Ovary (tissue), 9 donors: ENCODE results near the gene GALK2. TPM values are rescaled to one million over a fixed set of nuclear protein-coding genes. Genes with fewer than 3 reads are reported as not detected.

ENCODE experiments used
- DNase-seq, 5 donors: peaks; one replicate each; pipeline ENCODE4 v3.0.0-alpha.2; 2019 to 2020
- H3K27ac ChIP-seq, 2 donors: fragments of 200-600 bp; one replicate each; pipeline versions ENCODE4 v1.5.1 to v1.8.0; 2019 to 2022
- H3K27me3 ChIP-seq: fragments of 200-600 bp; one replicate; pipeline ENCODE4 v1.8.0; 2022
- H3K36me3 ChIP-seq: fragments of 200-600 bp; sonication (generic); one replicate; pipeline ENCODE4 v1.5.1; 2019
- H3K4me1 ChIP-seq: one replicate; pipeline ENCODE4 v1.8.1; 2013; ENCODE audit warnings: mild to moderate bottlenecking, moderate library complexity; ENCODE audit not compliant: insufficient read depth
- H3K4me3 ChIP-seq: fragments of 200-600 bp; sonication (generic); one replicate; pipeline ENCODE4 v1.5.1; 2017
- H3K9me3 ChIP-seq, 2 donors: fragments of 200-600 bp in 1 of 2; sonication (generic) in 1 of 2; one replicate each; pipeline versions ENCODE4 v1.5.1 to v1.8.1; 2013 to 2019; ENCODE audit warnings: mild to moderate bottlenecking in 1 of 2, moderate library complexity in 1 of 2
- CTCF ChIP-seq, 3 donors: fragments of 450-650 bp in 2 of 3; fragments of 200-600 bp in 1 of 3; IDR thresholded peaks; one replicate each; pipeline versions ENCODE4 v1.5.1 to v1.8.0; 2016 to 2022; ENCODE audit warnings: antibody characterized with exemption in 3 of 3, mild to moderate bottlenecking in 1 of 3
- EP300 ChIP-seq: sonication (generic); formaldehyde crosslinking; IDR thresholded peaks from one replicate; pipeline ENCODE4 v1.6.1; 2017; ENCODE audit warnings: antibody characterized with exemption
- POLR2A ChIP-seq: fragments of 450-650 bp; IDR thresholded peaks from one replicate; pipeline ENCODE4 v1.6.1; 2017; ENCODE audit warnings: antibody characterized with exemption, mild to moderate bottlenecking, moderate library complexity
- WGBS, 3 donors: extraction: QIAGEN DNeasy Blood & Tissue Kit in 1 of 3; methylation state at CpG; one replicate each; pipeline versions ENCODE4 v1.1.5 to v1.1.7; 2013 to 2017; 5-methylcytosine and 5-hydroxymethylcytosine counted together
- intact Hi-C, 4 donors: fragments of 100-400 bp; cut with DNase I; formaldehyde crosslinking; loops; one replicate each; pipeline versions ENCODE4 v1.11.0 to v1.15.1; 2022 to 2023
- polyA plus RNA-seq, 2 donors: library from polyadenylated mRNA; stranded (reverse); fragments of 200-250 nt in 1 of 2; fragments of 350-450 nt in 1 of 2; fragmentation: Illumina TruSeq in 1 of 2; extraction: RNeasy Lipid Tissue Mini Kit (QIAGEN cat#74804) in 1 of 2; gene quantifications; one replicate each; pipeline ENCODE4 v1.2.3, GENCODE V29; 2013 to 2014
- total RNA-seq, 7 donors: library from RNA; depleted of rRNA in 2 of 7; stranded (reverse); fragments of >200 nt in 2 of 7; fragmentation: NEBNext Ultra II Directional in 3 of 7; extraction: Animal tissue kit (Norgen Biotek cat#: 25700) in 3 of 7; gene quantifications; one replicate each; pipeline versions ENCODE4 v1.1.0 to v1.2.4, GENCODE V29; 2016 to 2023
- donor health status: DM: no; HTN: no; CAD: no; lungs with moderate emphysema.
- donor health status: DM: no; HTN: no; CAD: no.
- donor health status: Bipolar disorder and iron deficiency.
- donor health status: DM: yes; HTN: yes; CAD: no.
- donor health status: DM: no; HTN: no; CAD: no.
- donor health status: DM: yes; HTN: yes; CAD: no.

The GALK2 gene
- total and polyA plus RNA-seq, 9 donors: 14.4 to 49.2 (median 37.9) TPM

- intact Hi-C loops: no loop called here
- WGBS, 3 donors: 66 to 87% (median 81%) methylated on average over 3 of the region's 3 CpGs
- Histone ChIP-seq H3K9me3 (no peaks in the 10 kb centered on the region), H3K4me3 (no peak overlapping the region), H3K36me3 (no peaks in the 10 kb centered on the region), H3K27me3 (no peaks in the 10 kb centered on the region), H3K4me1 (no peaks in the 10 kb centered on the region), H3K27ac (no peak overlapping the region)
- DNase-seq: no peak
- TF ChIP-seq POLR2A (no peak), EP300 (no peak), CTCF (IDR thresholded peaks at IDR 0.05) (no peak)
Measured at GRCh38 chr15:49223536-49224274, 53.7 kb downstream of the GALK2 start.

GRCh38 chr15:49225572-49226281 is 55.7 kb downstream of the GALK2 start:
- no peaks in the 10 kb centered on the region for H3K27me3 ChIP-seq
- H3K4me1 ChIP-seq: no peaks in the 10 kb centered on the region
- WGBS, 3 donors: 94 to 100% (median 97%) methylated on average over 3 of the region's 3 CpGs
- intact Hi-C loops: no loop called here
- no peaks in the 10 kb centered on the region for H3K9me3 ChIP-seq
- no peak overlapping the region for H3K27ac ChIP-seq
- TF ChIP-seq EP300 (no peak), CTCF (IDR thresholded peaks at IDR 0.05) (no peak), POLR2A (no peak)
- H3K36me3 ChIP-seq: no peaks in the 10 kb centered on the region
- no peak overlapping the region for H3K4me3 ChIP-seq
- DNase-seq: no peak

- Histone ChIP-seq H3K4me1 (no peaks in the 10 kb centered on the region), H3K27ac (no peak overlapping the region), H3K9me3 (no peaks in the 10 kb centered on the region), H3K4me3 (no peak overlapping the region), H3K36me3 (no peaks in the 10 kb centered on the region), H3K27me3 (no peaks in the 10 kb centered on the region)
- DNase-seq: no peak
- intact Hi-C loops: no loop called here
- TF ChIP-seq EP300 (no peak), POLR2A (no peak), CTCF (IDR thresholded peaks at IDR 0.05) (no peak)
Measured at GRCh38 chr15:49227602-49228001, 57.6 kb downstream of the GALK2 start.

- intact Hi-C loops: loop anchor here in 3 of 4 donors (5.0 to 10.0 kb wide), 3 partner anchors 185 to 915 kb away; no protein-coding TSS in a partner anchor
- Histone ChIP-seq H3K27ac (no peak overlapping the region), H3K4me3 (no peak overlapping the region), H3K9me3 (no peaks in the 10 kb centered on the region), H3K27me3 (no peaks in the 10 kb centered on the region), H3K36me3 (no peaks in the 10 kb centered on the region), H3K4me1 (no peaks in the 10 kb centered on the region)
- no peak for DNase-seq
- TF ChIP-seq POLR2A (no peak), CTCF (IDR thresholded peaks at IDR 0.05) (no peak), EP300 (no peak)
- WGBS, 3 donors: 95 to 100% (median 97%) methylated on average over 5 of the region's 5 CpGs
Measured at GRCh38 chr15:49229922-49230321, 59.9 kb downstream of the GALK2 start.
